ENCODE measurements around the gene SPON1. TPM values are rescaled to one million over a fixed set of nuclear protein-coding genes. Genes with fewer than 3 reads are reported as not detected.

Gene SPON1
- total RNA-seq, 1 experiment from 2014 or later = 0.20 TPM

DNA sequence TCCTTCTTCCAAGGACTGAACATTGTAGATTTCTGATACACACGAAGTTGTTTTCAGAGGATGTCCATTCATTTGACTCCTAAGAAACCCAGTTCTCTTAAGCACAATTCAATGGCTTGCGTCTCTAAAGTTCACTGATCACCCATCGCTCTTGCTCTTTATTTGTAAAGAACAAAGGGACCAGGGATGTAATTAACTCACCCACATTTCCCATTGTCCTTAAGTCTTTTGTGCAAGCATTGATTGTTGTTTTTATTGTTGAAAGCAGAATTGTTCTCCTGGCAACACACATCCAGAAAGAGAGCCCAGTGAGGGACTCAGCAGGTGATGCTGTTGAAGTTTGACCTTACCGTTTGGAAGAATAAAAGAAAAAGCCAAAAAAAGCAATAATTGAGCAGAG, 59.2 kb downstream of the SPON1 start:
- no peak overlapping the region for H3K4ac ChIP-seq (ENCODE audit: low read depth, low read length)
- no peaks in the 10 kb centered on the region for H3K27me3 ChIP-seq (ENCODE audit: insufficient read depth, low read length)
- no peak overlapping the region for H2AK5ac ChIP-seq (ENCODE audit: insufficient read length, low read length)
- H3K79me2 ChIP-seq (ENCODE audit: insufficient read depth, low read length) = no peaks in the 10 kb centered on the region
- H3K18ac ChIP-seq (ENCODE audit: insufficient read length, low read depth, low read length) = no peak overlapping the region
- no peak overlapping the region for H3K9ac ChIP-seq (ENCODE audit: extremely low read depth, insufficient read length, low read length)
- Mint-ChIP-seq H3K36me3 (ENCODE audit: insufficient read depth in 1 of 3, low read depth in 3 of 3) (no peaks in the 10 kb centered on the region), H3K27ac (no peak overlapping the region), H3K4me1 (peaks cover 18 to 24% of the 10 kb centered on the region in 2 experiments), H3K9me3 (no peaks in the 10 kb centered on the region; a peak in 1 of 5 replicates), H3K4me3 (no peak overlapping the region), H3K27me3 (ENCODE audit: low read depth) (peaks cover 56% of the 10 kb centered on the region)
- H3K79me1 ChIP-seq (ENCODE audit: insufficient read depth, low read depth, low read length, poor library complexity, severe bottlenecking) = no peaks in the 10 kb centered on the region
- H2BK12ac ChIP-seq (ENCODE audit: insufficient read length, low read depth, low read length) = no peak overlapping the region
- H2BK120ac ChIP-seq (ENCODE audit: low read depth, low read length, poor library complexity, severe bottlenecking) = no peak overlapping the region
- no peaks in the 10 kb centered on the region for H3K9me3 ChIP-seq (ENCODE audit: control insufficient read depth, low read depth, low read length)
- no peak overlapping the region for H3T11ph ChIP-seq (ENCODE audit: low read length)
- no peak overlapping the region for H4K8ac ChIP-seq (replicated peaks; ENCODE audit: insufficient read length, low read depth, low read length)
- H3K14ac ChIP-seq (ENCODE audit: insufficient read depth, low read length) = no peak overlapping the region
- DNase-seq = no peak
- H3K23me2 ChIP-seq (ENCODE audit: insufficient read length, low read depth, low read length, poor library complexity, severe bottlenecking) = no peaks in the 10 kb centered on the region
- no peak overlapping the region for H3K4me2 ChIP-seq (ENCODE audit: insufficient read depth, insufficient read length, low read length)
- no CpG with 5 or more reads among the region's 4 CpGs for WGBS (ENCODE audit: extremely low coverage, insufficient read length, low lambda C conversion rate)
- H3K4me1 ChIP-seq (ENCODE audit: insufficient read depth, low read length) = no peaks in the 10 kb centered on the region
- H2AFZ ChIP-seq (ENCODE audit: low read length) = no peak overlapping the region
- H2BK20ac ChIP-seq (ENCODE audit: low read depth, low read length, poor library complexity, severe bottlenecking) = no peak overlapping the region
- no peaks in the 10 kb centered on the region for H4K20me1 ChIP-seq (ENCODE audit: control insufficient read depth, insufficient read depth, insufficient read length)
- H3K56ac ChIP-seq (ENCODE audit: insufficient read length, low read depth, low read length) = no peak overlapping the region
- TF ChIP-seq, protein P1, sequence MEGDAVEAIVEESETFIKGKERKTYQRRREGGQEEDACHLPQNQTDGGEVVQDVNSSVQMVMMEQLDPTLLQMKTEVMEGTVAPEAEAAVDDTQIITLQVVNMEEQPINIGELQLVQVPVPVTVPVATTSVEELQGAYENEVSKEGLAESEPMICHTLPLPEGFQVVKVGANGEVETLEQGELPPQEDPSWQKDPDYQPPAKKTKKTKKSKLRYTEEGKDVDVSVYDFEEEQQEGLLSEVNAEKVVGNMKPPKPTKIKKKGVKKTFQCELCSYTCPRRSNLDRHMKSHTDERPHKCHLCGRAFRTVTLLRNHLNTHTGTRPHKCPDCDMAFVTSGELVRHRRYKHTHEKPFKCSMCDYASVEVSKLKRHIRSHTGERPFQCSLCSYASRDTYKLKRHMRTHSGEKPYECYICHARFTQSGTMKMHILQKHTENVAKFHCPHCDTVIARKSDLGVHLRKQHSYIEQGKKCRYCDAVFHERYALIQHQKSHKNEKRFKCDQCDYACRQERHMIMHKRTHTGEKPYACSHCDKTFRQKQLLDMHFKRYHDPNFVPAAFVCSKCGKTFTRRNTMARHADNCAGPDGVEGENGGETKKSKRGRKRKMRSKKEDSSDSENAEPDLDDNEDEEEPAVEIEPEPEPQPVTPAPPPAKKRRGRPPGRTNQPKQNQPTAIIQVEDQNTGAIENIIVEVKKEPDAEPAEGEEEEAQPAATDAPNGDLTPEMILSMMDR (conservative IDR thresholded peaks at IDR 0.05) = no peak
- H4K5ac ChIP-seq (ENCODE audit: insufficient read length, low read depth, low read length) = no peak overlapping the region
- H2BK5ac ChIP-seq (ENCODE audit: insufficient read length, low read length) = no peak overlapping the region
- no peak overlapping the region for H4K91ac ChIP-seq (ENCODE audit: insufficient read length, low read depth, low read length)
- no peak overlapping the region for H2BK15ac ChIP-seq (ENCODE audit: low read depth, low read length)
- no peak overlapping the region for H3K27ac ChIP-seq (ENCODE audit: insufficient read length, low read depth, low read length)
- no peak overlapping the region for H3K23ac ChIP-seq (ENCODE audit: insufficient read length, low read depth, low read length)

Data from H9 (cell line).